Ramos (cell line): ENCODE measurements around the gene RAET1E.

Source experiments
- in situ Hi-C: fragments of 300-500 bp; cut with MboI; formaldehyde crosslinking; loops from one replicate; pipeline ENCODE4 v1.14.3; 2022; ENCODE audit warnings: low sequenced_read_pairs; ENCODE audit not compliant: unreplicated experiment

The RAET1E gene

GRCh38 chr6:149852180-149852579 is 45.7 kb downstream of the RAET1E start:
- in situ Hi-C loops, result no loop called here

GRCh38 chr6:149851461-149852110 is 46.3 kb downstream of the RAET1E start:
- in situ Hi-C loops, result no loop called here

GRCh38 chr6:149848343-149848742 is 49.6 kb downstream of the RAET1E start:
- in situ Hi-C loops, result loop anchor here (10.0 kb wide), 1 partner anchor 156 kb away; no protein-coding TSS in a partner anchor
